ENCODE results near the gene DIO3. TPM values are rescaled to one million over a fixed set of nuclear protein-coding genes. Genes with fewer than 3 reads are reported as not detected.
A peak's percentile ranks its signal among the peaks of the same experiment; 100 is the strongest.

The DIO3 gene
- total RNA-seq, 1 experiment from 2014 or later = not detected

GRCh38 chr14:101562659-101563351, 1.5 kb downstream of the DIO3 start:
- Mint-ChIP-seq H3K36me3 (ENCODE audit: insufficient read depth in 1 of 3, low read depth in 3 of 3) (peaks cover 4 to 9% (median 7%) of the 10 kb centered on the region in 3 experiments; a peak in 6 of 7 replicates), H3K4me1 (peaks cover 15 to 30% of the 10 kb centered on the region in 2 experiments), H3K9me3 (peaks cover 19 to 21% of the 10 kb centered on the region in 2 experiments), H3K27ac (no peak overlapping the region), H3K4me3 (peak overlapping the region in 1 of 2 experiments; percentile 73; a peak in 3 of 5 replicates), H3K27me3 (ENCODE audit: low read depth) (peaks cover 91% of the 10 kb centered on the region)
- no peak overlapping the region for H3K56ac ChIP-seq (ENCODE audit: insufficient read length, low read depth, low read length)
- H3K23me2 ChIP-seq (ENCODE audit: insufficient read length, low read depth, low read length, poor library complexity, severe bottlenecking) = peaks cover 11% of the 10 kb centered on the region
- no peak overlapping the region for H2AK5ac ChIP-seq (ENCODE audit: insufficient read length, low read length)
- H3K79me1 ChIP-seq (ENCODE audit: insufficient read depth, low read depth, low read length, poor library complexity, severe bottlenecking) = no peaks in the 10 kb centered on the region
- H3T11ph ChIP-seq (ENCODE audit: low read length) = no peak overlapping the region
- H4K8ac ChIP-seq (replicated peaks; ENCODE audit: insufficient read length, low read depth, low read length) = no peak overlapping the region
- no peaks in the 10 kb centered on the region for H3K4me1 ChIP-seq (ENCODE audit: insufficient read depth, low read length)
- H3K9ac ChIP-seq (ENCODE audit: extremely low read depth, insufficient read length, low read length) = no peak overlapping the region
- peaks cover 10% of the 10 kb centered on the region for H3K9me3 ChIP-seq (ENCODE audit: control insufficient read depth, low read depth, low read length)
- peak overlapping the region; percentile 77 for H3K4me2 ChIP-seq (ENCODE audit: insufficient read depth, insufficient read length, low read length)
- no peak overlapping the region for H2BK5ac ChIP-seq (ENCODE audit: insufficient read length, low read length)
- no peak overlapping the region for H2BK15ac ChIP-seq (ENCODE audit: low read depth, low read length)
- no peak overlapping the region for H2AFZ ChIP-seq (ENCODE audit: low read length)
- DNase-seq = no peak
- H3K27me3 ChIP-seq (ENCODE audit: insufficient read depth, low read length) = peaks cover 88% of the 10 kb centered on the region
- no peak overlapping the region for H3K23ac ChIP-seq (ENCODE audit: insufficient read length, low read depth, low read length)
- no peak overlapping the region for H2BK120ac ChIP-seq (ENCODE audit: low read depth, low read length, poor library complexity, severe bottlenecking)
- no peak overlapping the region for H4K5ac ChIP-seq (ENCODE audit: insufficient read length, low read depth, low read length)
- no peak for TF ChIP-seq CTCF (conservative IDR thresholded peaks at IDR 0.05)
- peaks cover 2% of the 10 kb centered on the region for H4K20me1 ChIP-seq (ENCODE audit: control insufficient read depth, insufficient read depth, insufficient read length)
- no peak overlapping the region for H2BK20ac ChIP-seq (ENCODE audit: low read depth, low read length, poor library complexity, severe bottlenecking)
- no peak overlapping the region for H2BK12ac ChIP-seq (ENCODE audit: insufficient read length, low read depth, low read length)
- no CpG with 5 or more reads among the region's 23 CpGs for WGBS (ENCODE audit: extremely low coverage, insufficient read length, low lambda C conversion rate)
- H3K4ac ChIP-seq (ENCODE audit: low read depth, low read length) = no peak overlapping the region
- H3K79me2 ChIP-seq (ENCODE audit: insufficient read depth, low read length) = no peaks in the 10 kb centered on the region
- no peak overlapping the region for H3K27ac ChIP-seq (ENCODE audit: insufficient read length, low read depth, low read length)
- no peak overlapping the region for H3K18ac ChIP-seq (ENCODE audit: insufficient read length, low read depth, low read length)
- no peak overlapping the region for H3K14ac ChIP-seq (ENCODE audit: insufficient read depth, low read length)
- no peak overlapping the region for H4K91ac ChIP-seq (ENCODE audit: insufficient read length, low read depth, low read length)

All from H9 (cell line).